DND-41 (cell line): ENCODE results near the gene CFAP100.

ENCODE experiments used
- ATAC-seq: fragments of 200-7000 bp; cut with Tn5 transposase; 3 replicates; pipeline ENCODE4 v1.9.1; 2021; ENCODE audit warnings: low read depth; ENCODE audit not compliant: insufficient read depth
- DNase-seq: peaks from one replicate; pipeline ENCODE4 v3.0.0-alpha.2; 2020
- H2AFZ ChIP-seq: 2 replicates; pipeline ENCODE4 v1.6.0; 2012; ENCODE audit warnings: low read depth, low read length
- H3K27ac ChIP-seq: 2 replicates; pipeline ENCODE4 v1.5.1; 2012; ENCODE audit warnings: low read length, inconsistent platforms
- H3K27me3 ChIP-seq: fragments of 200-600 bp; sonication (generic); 2 replicates; pipeline ENCODE4 v1.6.0; 2012; ENCODE audit warnings: low read length, mild to moderate bottlenecking, inconsistent platforms; ENCODE audit not compliant: insufficient read depth, poor library complexity
- H3K36me3 ChIP-seq: 2 replicates; pipeline ENCODE4 v1.5.1; 2012; ENCODE audit warnings: low read length, inconsistent platforms; ENCODE audit not compliant: insufficient read depth
- H3K4me1 ChIP-seq: 2 replicates; pipeline ENCODE4 v1.5.1; 2012; ENCODE audit warnings: mild to moderate bottlenecking, low read length; ENCODE audit not compliant: insufficient read depth
- H3K4me2 ChIP-seq: 2 replicates; pipeline ENCODE4 v1.6.0; 2012; ENCODE audit warnings: mild to moderate bottlenecking, moderate library complexity, low read length, inconsistent platforms; ENCODE audit not compliant: insufficient read depth
- H3K4me3 ChIP-seq, 2 experiments: fragments of 200-600 bp in 1 of 2; shearing (Covaris generic) in 1 of 2; 2 replicates each; pipeline ENCODE4 v1.5.1; 2012 to 2016; ENCODE audit warnings: inconsistent platforms in 2 of 2, low read length in 2 of 2, mild to moderate bottlenecking in 2 of 2, low read depth in 1 of 2, moderate library complexity in 1 of 2
- H3K79me2 ChIP-seq: 2 replicates; pipeline ENCODE4 v1.6.0; 2012; ENCODE audit warnings: low read length, inconsistent platforms; ENCODE audit not compliant: insufficient read depth
- H3K9ac ChIP-seq: 2 replicates; pipeline ENCODE4 v1.6.0; 2012; ENCODE audit warnings: low read depth, mild to moderate bottlenecking, inconsistent platforms, low read length, moderate library complexity
- H3K9me3 ChIP-seq: 2 replicates; pipeline ENCODE4 v1.5.1; 2012; ENCODE audit warnings: low read length, moderate library complexity, mild to moderate bottlenecking, inconsistent platforms; ENCODE audit not compliant: insufficient read depth, severe bottlenecking
- H4K20me1 ChIP-seq: 2 replicates; pipeline ENCODE4 v1.6.0; 2012; ENCODE audit warnings: low read length; ENCODE audit not compliant: insufficient read depth
- CTCF ChIP-seq: IDR thresholded peaks from 2 replicates; pipeline ENCODE4 v1.5.1; 2012; ENCODE audit warnings: borderline replicate concordance, low read length, moderate library complexity, mild to moderate bottlenecking; ENCODE audit not compliant: poor library complexity, severe bottlenecking; ENCODE audit errors: extremely low read depth
- EZH2 ChIP-seq: IDR thresholded peaks from 3 replicates; pipeline ENCODE4 v1.6.1; 2012; ENCODE audit warnings: borderline replicate concordance, low read depth, mild to moderate bottlenecking, moderate library complexity, low read length, inconsistent platforms; ENCODE audit not compliant: severe bottlenecking

The CFAP100 gene

GRCh38 chr3:126371096-126371705 is 23.5 kb upstream of the CFAP100 start:
- H3K27ac ChIP-seq: no peak overlapping the region
- H3K4me2 ChIP-seq: no peak overlapping the region
- H2AFZ ChIP-seq: no peak overlapping the region
- H3K36me3 ChIP-seq: no peaks in the 10 kb centered on the region
- ATAC-seq (no peak), DNase-seq (no peak)
- no peak overlapping the region for H3K9ac ChIP-seq
- no peaks in the 10 kb centered on the region for H3K79me2 ChIP-seq
- no peaks in the 10 kb centered on the region for H3K9me3 ChIP-seq
- no peaks in the 10 kb centered on the region; the same call in 1 of the 2 replicates for H4K20me1 ChIP-seq
- no peaks in the 10 kb centered on the region for H3K27me3 ChIP-seq
- no peaks in the 10 kb centered on the region for H3K4me1 ChIP-seq
- H3K4me3 ChIP-seq: no peak overlapping the region
- TF ChIP-seq CTCF: no peak
- no peak for TF ChIP-seq EZH2

- no peak for TF ChIP-seq EZH2
- TF ChIP-seq CTCF: no peak
- H3K4me2 ChIP-seq: no peak overlapping the region
- H4K20me1 ChIP-seq: no peaks in the 10 kb centered on the region; the same call in 1 of the 2 replicates
- no peaks in the 10 kb centered on the region for H3K4me1 ChIP-seq
- no peaks in the 10 kb centered on the region for H3K27me3 ChIP-seq
- DNase-seq (no peak), ATAC-seq (no peak)
- no peaks in the 10 kb centered on the region for H3K9me3 ChIP-seq
- H3K27ac ChIP-seq: no peak overlapping the region
- no peak overlapping the region for H2AFZ ChIP-seq
- no peaks in the 10 kb centered on the region for H3K79me2 ChIP-seq
- H3K36me3 ChIP-seq: no peaks in the 10 kb centered on the region
- H3K9ac ChIP-seq: no peak overlapping the region
- no peak overlapping the region for H3K4me3 ChIP-seq
Observed at GRCh38 chr3:126372413-126373145, 22.1 kb upstream of the CFAP100 start.

- Histone ChIP-seq H3K4me1 (no peaks in the 10 kb centered on the region), H3K36me3 (no peaks in the 10 kb centered on the region), H3K27ac (no peak overlapping the region), H3K79me2 (no peaks in the 10 kb centered on the region), H4K20me1 (no peaks in the 10 kb centered on the region; the same call in 1 of the 2 replicates), H3K27me3 (no peaks in the 10 kb centered on the region), H3K9me3 (no peaks in the 10 kb centered on the region), H3K4me2 (no peak overlapping the region), H3K9ac (no peak overlapping the region), H2AFZ (no peak overlapping the region), H3K4me3 (no peak overlapping the region)
- TF ChIP-seq EZH2: no peak
- no peak for TF ChIP-seq CTCF
- DNase-seq (no peak), ATAC-seq (no peak)
Observed at GRCh38 chr3:126373146-126373613, 21.5 kb upstream of the CFAP100 start.
